CD4-positive, alpha-beta T cell (primary cell): ENCODE results near the gene LPP. TPM values are rescaled to one million over a fixed set of nuclear protein-coding genes. Genes with fewer than 3 reads are reported as not detected.

Source experiments
- ATAC-seq: fragments of 200-7000 bp; cut with Tn5 transposase; one replicate; pipeline ENCODE4 v1.10.0; 2022; ENCODE audit warnings: mild to moderate bottlenecking; ENCODE audit not compliant: poor library complexity
- CTCF ChIA-PET: fragments of 350-600 bp; sonication (Branson Sonifier 250); formaldehyde crosslinking; loops from one replicate; lab custom pipeline; 2021; ENCODE audit warnings: antibody characterized with exemption, inconsistent platforms; lab: Charles Lee
- POLR2A ChIA-PET: fragments of 350-600 bp; sonication (Branson Sonifier 250); formaldehyde crosslinking; loops from one replicate; lab custom pipeline; 2021; ENCODE audit warnings: antibody characterized with exemption, inconsistent platforms; lab: Charles Lee
- DNase-seq, 14 experiments: peaks; one replicate each; pipeline ENCODE4 v3.0.0-alpha.2; 2013 to 2020; ENCODE audit warnings: mixed read lengths in 2 of 14
- H3K27ac ChIP-seq, 2 donors: one replicate each; pipeline versions ENCODE4 v1.5.1 to v1.7.0; 2013; ENCODE audit warnings: low read length in 2 of 2, low read depth in 1 of 2, mild to moderate bottlenecking in 1 of 2
- H3K27me3 ChIP-seq, 2 experiments: 1 replicate in 1 of 2; 2 replicates in 1 of 2; pipeline versions ENCODE4 v1.6.1 to v1.7.0; 2013; ENCODE audit warnings: low read length in 2 of 2, control low read depth in 1 of 2, mild to moderate bottlenecking in 1 of 2, moderate library complexity in 1 of 2; ENCODE audit not compliant: insufficient read depth in 2 of 2, control insufficient read depth in 1 of 2
- H3K36me3 ChIP-seq: one replicate; pipeline ENCODE4 v1.6.1; 2013; ENCODE audit warnings: low read length, control low read depth; ENCODE audit not compliant: insufficient read depth
- H3K4me1 ChIP-seq: one replicate; pipeline ENCODE4 v1.6.1; 2013; ENCODE audit warnings: low read length, control low read depth; ENCODE audit not compliant: insufficient read depth
- H3K4me3 ChIP-seq: one replicate; pipeline ENCODE4 v1.5.1; 2013; ENCODE audit warnings: mild to moderate bottlenecking, low read length, moderate library complexity
- H3K9me3 ChIP-seq, 2 experiments: 1 replicate in 1 of 2; 2 replicates in 1 of 2; pipeline versions ENCODE4 v1.6.1 to v1.7.0; 2013; ENCODE audit warnings: low read length in 2 of 2, mild to moderate bottlenecking in 2 of 2, control low read depth in 1 of 2, moderate library complexity in 1 of 2; ENCODE audit not compliant: control insufficient read depth in 1 of 2, insufficient read depth in 1 of 2
- H3K27ac Mint-ChIP-seq: one replicate; pipeline ENCODE4 v1.8.0; 2020; ENCODE audit warnings: mixed read lengths
- H3K27me3 Mint-ChIP-seq: one replicate; pipeline ENCODE4 v1.8.0; 2021; ENCODE audit warnings: mixed read lengths
- H3K36me3 Mint-ChIP-seq: one replicate; pipeline ENCODE4 v1.8.0; 2021; ENCODE audit warnings: low read depth, mixed read lengths
- H3K4me1 Mint-ChIP-seq: one replicate; pipeline ENCODE4 v1.8.0; 2021; ENCODE audit warnings: low read depth, mixed read lengths
- H3K4me3 Mint-ChIP-seq: one replicate; pipeline ENCODE4 v1.8.0; 2020; ENCODE audit warnings: mild to moderate bottlenecking, mixed read lengths
- H3K9me3 Mint-ChIP-seq: one replicate; pipeline ENCODE4 v1.8.0; 2020; ENCODE audit warnings: mixed read lengths
- CTCF ChIP-seq: fragments of 200-600 bp; IDR thresholded peaks from one replicate; pipeline ENCODE4 v1.8.0; 2022; ENCODE audit warnings: antibody characterized with exemption, mild to moderate bottlenecking
- intact Hi-C, 2 experiments: fragments of 100-400 bp; cut with DNase I in 1 of 2; cut with micrococcal nuclease in 1 of 2; formaldehyde crosslinking; loops; one replicate each; pipeline versions ENCODE4 v1.15.1 to v1.9.0; 2023 to 2025; cut with DNase I, micrococcal nuclease
- total RNA-seq, 174 experiments: library from RNA in 2 of 174; stranded (reverse) in 2 of 174; gene quantifications; one replicate each; pipeline ENCODE4 v1.2.3 and lab custom pipeline; 2021 to 2026

Gene LPP
- total RNA-seq, 2 experiments from 2014 or later = 45.6 to 45.9 TPM

GRCh38 chr3:188889054-188889491 lies 735.1 kb downstream of the LPP start:
- Histone ChIP-seq H3K27me3 (no peaks in the 10 kb centered on the region), H3K4me1 (no peaks in the 10 kb centered on the region), H3K36me3 (no peaks in the 10 kb centered on the region), H3K4me3 (no peak overlapping the region), H3K27ac (no peak overlapping the region), H3K9me3 (no peaks in the 10 kb centered on the region)
- Mint-ChIP-seq H3K4me1 (no peaks in the 10 kb centered on the region), H3K9me3 (no peaks in the 10 kb centered on the region), H3K27me3 (no peaks in the 10 kb centered on the region), H3K4me3 (no peak overlapping the region), H3K27ac (no peak overlapping the region), H3K36me3 (peaks cover 8% of the 10 kb centered on the region)
- ATAC-seq = no peak
- TF ChIP-seq CTCF = no peak
- POLR2A ChIA-PET = no interaction called here
- DNase-seq = no peak
- CTCF ChIA-PET = no interaction called here
- intact Hi-C loops = no loop called here

- Mint-ChIP-seq H3K4me1 (no peaks in the 10 kb centered on the region), H3K4me3 (no peak overlapping the region), H3K9me3 (no peaks in the 10 kb centered on the region), H3K27ac (no peak overlapping the region), H3K27me3 (no peaks in the 10 kb centered on the region), H3K36me3 (no peaks in the 10 kb centered on the region)
- intact Hi-C loops = no loop called here
- Histone ChIP-seq H3K27ac (no peak overlapping the region), H3K4me3 (no peak overlapping the region), H3K4me1 (no peaks in the 10 kb centered on the region), H3K9me3 (no peaks in the 10 kb centered on the region), H3K36me3 (no peaks in the 10 kb centered on the region), H3K27me3 (no peaks in the 10 kb centered on the region)
- POLR2A ChIA-PET = no interaction called here
- ATAC-seq (no peak), DNase-seq (no peak)
- CTCF ChIA-PET = interaction anchor here (0.5 kb wide), 1 partner anchor 591 kb away, joined by 3 read pairs; no protein-coding TSS in a partner anchor
- TF ChIP-seq CTCF = no peak
Observed at GRCh38 chr3:188890572-188891270, 736.8 kb downstream of the LPP start.

- H3K9me3 ChIP-seq = no peaks in the 10 kb centered on the region
- Mint-ChIP-seq H3K4me3 (no peak overlapping the region), H3K27ac (no peak overlapping the region), H3K36me3 (no peaks in the 10 kb centered on the region), H3K27me3 (no peaks in the 10 kb centered on the region), H3K9me3 (no peaks in the 10 kb centered on the region), H3K4me1 (no peaks in the 10 kb centered on the region)
- H3K36me3 ChIP-seq = no peaks in the 10 kb centered on the region
- no peaks in the 10 kb centered on the region for H3K27me3 ChIP-seq
- H3K4me1 ChIP-seq = no peaks in the 10 kb centered on the region
- ATAC-seq = no peak
- H3K27ac ChIP-seq = no peak overlapping the region
- no peak for TF ChIP-seq CTCF
- CTCF ChIA-PET = no interaction called here
- intact Hi-C loops = no loop called here
- POLR2A ChIA-PET = interaction anchor here (1.2 kb wide), 1 partner anchor 17 kb away, joined by 3 read pairs; no protein-coding TSS in a partner anchor
- no peak overlapping the region for H3K4me3 ChIP-seq
- DNase-seq = no peak
Observed at GRCh38 chr3:188899881-188900280, 745.9 kb downstream of the LPP start.
